Measurements from ENCODE around the gene IRF1. TPM values are rescaled to one million over a fixed set of nuclear protein-coding genes. Genes with fewer than 3 reads are reported as not detected.
"Not testable (repeated sequence)": the region's sequence is repeated elsewhere in the genome, so short reads cannot be mapped to it uniquely, and the experiment has no call there.

The IRF1 gene
- total and polyA plus RNA-seq, 2 of the 4 experiments (the other 2 are of a cell fraction), result 11.1 to 18.9 TPM

GRCh38 chr5:132513618-132514336, 23.2 kb upstream of the IRF1 start:
- H3K9me1 ChIP-seq (ENCODE audit: insufficient read depth, low read length); H3K23ac ChIP-seq (ENCODE audit: low read depth, low read length); BruUV-seq (replicated peaks); H3K4me3 ChIP-seq (ENCODE audit: insufficient read depth, low read depth, low read length); H3K9me3 ChIP-seq (ENCODE audit: control insufficient read depth, insufficient read depth, low read length); intact Hi-C loops (cut with micrococcal nuclease); H2BK120ac ChIP-seq (ENCODE audit: low read depth, low read length); H2AK5ac ChIP-seq (ENCODE audit: low read depth, low read length); H4K8ac ChIP-seq (ENCODE audit: low read depth in 2 of 2, low read length in 2 of 2); H2AK9ac ChIP-seq (replicated peaks; ENCODE audit: low read depth, low read length, poor library complexity); in situ Hi-C loops (cut with MboI; ENCODE audit: low sequenced_read_pairs); H3K36me3 ChIP-seq (ENCODE audit: control insufficient read depth, insufficient read depth, low read length); H3K56ac ChIP-seq (ENCODE audit: extremely low read depth, insufficient read depth, low read length); ATAC-seq (ENCODE audit: low read depth); H2BK5ac ChIP-seq (ENCODE audit: low read depth, low read length, poor library complexity, severe bottlenecking); H4K91ac ChIP-seq (ENCODE audit: insufficient read depth, low read depth, low read length); H3K27me3 ChIP-seq (ENCODE audit: control insufficient read depth, insufficient read depth, low read length); H3K4ac ChIP-seq (ENCODE audit: low read depth, low read length); H3K27ac ChIP-seq (ENCODE audit: insufficient read depth, low read length); CTCF ChIA-PET; H3K79me1 ChIP-seq (ENCODE audit: low read depth in 1 of 2, low read length in 2 of 2); H4K5ac ChIP-seq (ENCODE audit: low read depth, low read length); H3K4me1 ChIP-seq (ENCODE audit: control insufficient read depth, insufficient read depth, low read length); H3K9ac ChIP-seq (ENCODE audit: low read depth, low read length); DNase-seq; dilution Hi-C loops (cut with HindIII; ENCODE audit: low sequenced_read_pairs, unreplicated experiment); H2AFZ ChIP-seq (replicated peaks; ENCODE audit: low read length, poor library complexity); H4K20me1 ChIP-seq (ENCODE audit: insufficient read depth, low read length); POLR2A ChIA-PET (ENCODE audit: unreplicated experiment); H3K4me2 ChIP-seq (ENCODE audit: low read depth, low read length); H3K14ac ChIP-seq (replicated peaks; ENCODE audit: low read depth, low read length); H2BK15ac ChIP-seq (ENCODE audit: low read depth, low read length); H3K18ac ChIP-seq (ENCODE audit: low read depth, low read length); H2BK20ac ChIP-seq (ENCODE audit: low read depth, low read length): not testable (repeated sequence)
- no CpG with 5 or more reads among the region's 25 CpGs for WGBS, 2 experiments (ENCODE audit: extremely low coverage in 2 of 2, insufficient read length in 1 of 2)
